H1 (cell line): Measurements from ENCODE around the gene RMND1. TPM values are rescaled to one million over a fixed set of nuclear protein-coding genes. Genes with fewer than 3 reads are reported as not detected.
"Not testable (repeated sequence)": the region's sequence is repeated elsewhere in the genome, so short reads cannot be mapped to it uniquely, and the experiment has no call there.

Source experiments
- CTCF ChIA-PET: fragments of 300-600 bp; sonication (Branson Sonifier 250); formaldehyde crosslinking; loops from one replicate; lab custom pipeline; 2021; ENCODE audit not compliant: partially characterized antibody; lab: Charles Lee
- POLR2A ChIA-PET: fragments of 300-600 bp; sonication (Branson Sonifier 250); formaldehyde crosslinking; loops from one replicate; lab custom pipeline; 2021; ENCODE audit warnings: inconsistent platforms; ENCODE audit not compliant: partially characterized antibody; lab: Charles Lee
- DNase-seq, 2 experiments: peaks; one replicate each; pipeline versions ENCODE4 v3.0.0 to v3.0.0-alpha.2; 2010 to 2022; ENCODE audit warnings: low spot score in 2 of 2, low read depth in 1 of 2, mixed read lengths in 1 of 2
- FAIRE-seq: peaks from 2 replicates; lab custom pipeline; 2011; peaks lifted over from hg19 to GRCh38; lab: Jason Lieb, UNC
- H2AFZ ChIP-seq: 2 replicates; pipeline ENCODE4 v1.8.1; 2012; ENCODE audit warnings: low read length, inconsistent platforms
- H2AK5ac ChIP-seq: 2 replicates; pipeline ENCODE4 v1.6.1; 2013; ENCODE audit warnings: low read depth, low read length
- H2BK120ac ChIP-seq: replicated peaks from 2 replicates; pipeline ENCODE3; 2013; ENCODE audit warnings: low read depth, low read length, inconsistent platforms
- H2BK12ac ChIP-seq: 2 replicates; pipeline ENCODE4 v1.6.1; 2013; ENCODE audit warnings: low read depth, low read length
- H2BK15ac ChIP-seq: 2 replicates; pipeline ENCODE4 v1.6.1; 2013; ENCODE audit warnings: low read length
- H2BK20ac ChIP-seq: 2 replicates; pipeline ENCODE4 v1.6.1; 2013; ENCODE audit warnings: low read length
- H2BK5ac ChIP-seq: 2 replicates; pipeline ENCODE4 v1.6.1; 2013; ENCODE audit warnings: low read depth, low read length
- H3K14ac ChIP-seq: 2 replicates; pipeline ENCODE4 v1.6.1; 2013; ENCODE audit warnings: inconsistent platforms; ENCODE audit not compliant: insufficient read length
- H3K18ac ChIP-seq: 2 replicates; pipeline ENCODE4 v1.6.1; 2013; ENCODE audit warnings: low read length; ENCODE audit errors: extremely low read depth
- H3K23ac ChIP-seq: 2 replicates; pipeline ENCODE4 v1.6.1; 2013; ENCODE audit warnings: inconsistent platforms; ENCODE audit not compliant: insufficient read length
- H3K23me2 ChIP-seq: 2 replicates; pipeline ENCODE4 v1.6.1; 2013; ENCODE audit warnings: low read depth, low read length
- H3K27ac ChIP-seq: 2 replicates; pipeline ENCODE4 v1.6.1; 2011; ENCODE audit warnings: low read depth, low read length, inconsistent platforms
- H3K27me3 ChIP-seq, 4 experiments: replicated peaks in 1 of 4; 1 replicate in 1 of 4; 2 replicates in 3 of 4; pipeline versions ENCODE4 v1.6.1 to v1.8.1; 2011 to 2013; ENCODE audit warnings: low read length in 3 of 4, mild to moderate bottlenecking in 3 of 4, inconsistent platforms in 2 of 4, mixed read lengths in 2 of 4, moderate library complexity in 1 of 4; ENCODE audit not compliant: control insufficient read depth in 3 of 4, insufficient read depth in 3 of 4; ENCODE audit errors: extremely low read depth in 1 of 4
- H3K36me3 ChIP-seq, 4 experiments: 2 replicates each; pipeline versions ENCODE4 v1.6.1 to v1.8.1; 2011 to 2013; ENCODE audit warnings: mild to moderate bottlenecking in 4 of 4, low read length in 3 of 4, moderate library complexity in 2 of 4, control low read depth in 1 of 4, inconsistent platforms in 1 of 4; ENCODE audit not compliant: insufficient read depth in 4 of 4, control insufficient read depth in 2 of 4
- H3K4ac ChIP-seq: replicated peaks from 2 replicates; pipeline ENCODE3; 2013; ENCODE audit warnings: low read length, low read depth, mixed read lengths, inconsistent platforms; ENCODE audit not compliant: insufficient read length
- H3K4me1 ChIP-seq, 4 experiments: replicated peaks in 1 of 4; 1 replicate in 1 of 4; 2 replicates in 3 of 4; pipeline versions ENCODE4 v1.6.1 to v1.8.1; 2011 to 2013; ENCODE audit warnings: low read length in 3 of 4, inconsistent platforms in 2 of 4, mixed read lengths in 1 of 4; ENCODE audit not compliant: insufficient read depth in 4 of 4, control insufficient read depth in 3 of 4
- H3K4me2 ChIP-seq, 2 experiments: 2 replicates each; pipeline versions ENCODE4 v1.6.1 to v1.8.1; 2011 to 2013; ENCODE audit warnings: low read depth in 2 of 2, low read length in 2 of 2, control low read depth in 1 of 2, inconsistent platforms in 1 of 2, mild to moderate bottlenecking in 1 of 2; ENCODE audit not compliant: insufficient read depth in 1 of 2
- H3K4me3 ChIP-seq, 4 experiments: fragments of 200-600, 300-600 bp in 1 of 4; sonication (generic), shearing (Covaris generic), sonication (Bioruptor Twin) in 1 of 4; 2 replicates each; pipeline versions ENCODE4 v1.5.1 to v1.8.1; 2011 to 2016; ENCODE audit warnings: low read length in 4 of 4, low read depth in 3 of 4, control low read depth in 2 of 4, inconsistent platforms in 2 of 4, mild to moderate bottlenecking in 2 of 4, mixed read lengths in 1 of 4, moderate library complexity in 1 of 4; ENCODE audit not compliant: insufficient read depth in 2 of 4; ENCODE audit errors: extremely low read depth in 1 of 4
- H3K56ac ChIP-seq: replicated peaks from 2 replicates; pipeline ENCODE3; 2013; ENCODE audit warnings: low read depth, mild to moderate bottlenecking, mixed read lengths, low read length, inconsistent platforms; ENCODE audit not compliant: insufficient read length
- H3K79me1 ChIP-seq: 2 replicates; pipeline ENCODE4 v1.6.1; 2013; ENCODE audit warnings: low read depth, low read length, control low read depth
- H3K79me2 ChIP-seq, 2 experiments: 2 replicates each; pipeline versions ENCODE4 v1.6.1 to v1.8.1; 2012 to 2013; ENCODE audit warnings: low read length in 2 of 2, mild to moderate bottlenecking in 2 of 2, inconsistent platforms in 1 of 2; ENCODE audit not compliant: insufficient read depth in 2 of 2, control insufficient read depth in 1 of 2
- H3K9ac ChIP-seq, 4 experiments: replicated peaks in 1 of 4; 1 replicate in 1 of 4; 2 replicates in 3 of 4; pipeline versions ENCODE4 v1.6.1 to v1.8.1; 2011 to 2013; ENCODE audit warnings: low read depth in 3 of 4, low read length in 3 of 4, control low read depth in 2 of 4, mild to moderate bottlenecking in 2 of 4, moderate library complexity in 2 of 4, inconsistent platforms in 1 of 4; ENCODE audit errors: extremely low read depth in 1 of 4
- H3K9me3 ChIP-seq, 2 experiments: 2 replicates each; pipeline versions ENCODE4 v1.6.1 to v1.8.1; 2012 to 2013; ENCODE audit warnings: mild to moderate bottlenecking in 2 of 2, moderate library complexity in 2 of 2, control low read depth in 1 of 2, inconsistent platforms in 1 of 2, low read depth in 1 of 2, low read length in 1 of 2, mixed read lengths in 1 of 2; ENCODE audit not compliant: insufficient read depth in 2 of 2
- H4K20me1 ChIP-seq, 2 experiments: replicated peaks in 1 of 2; 2 replicates each; pipeline versions ENCODE3 to v1.8.1; 2011 to 2013; ENCODE audit warnings: inconsistent platforms in 2 of 2, low read length in 2 of 2, mild to moderate bottlenecking in 1 of 2; ENCODE audit not compliant: insufficient read depth in 2 of 2, control insufficient read depth in 1 of 2
- H4K5ac ChIP-seq: 2 replicates; pipeline ENCODE4 v1.6.1; 2013; ENCODE audit warnings: low read length, low read depth, mixed read lengths, inconsistent platforms; ENCODE audit not compliant: insufficient read length
- H4K8ac ChIP-seq: 2 replicates; pipeline ENCODE4 v1.8.0; 2013; ENCODE audit warnings: mild to moderate bottlenecking, moderate library complexity, low read length, inconsistent platforms; ENCODE audit not compliant: insufficient read depth; ENCODE audit errors: extremely low read depth
- H4K91ac ChIP-seq: replicated peaks from 2 replicates; pipeline ENCODE3; 2013; ENCODE audit warnings: low read length, mixed read lengths, inconsistent platforms; ENCODE audit not compliant: insufficient read length
- WGBS, 2 experiments: shearing (Covaris generic) in 1 of 2; methylation state at CpG; one replicate each; pipeline versions ENCODE4 v1.1.6 to v1.1.7; 2013 to 2015; ENCODE audit warnings: low lambda C conversion rate in 2 of 2, mixed read lengths in 2 of 2, inconsistent platforms in 1 of 2, low coverage in 1 of 2, missing lambda C conversion rate in 1 of 2; ENCODE audit not compliant: insufficient replicate concordance in 2 of 2, insufficient coverage in 1 of 2, insufficient read length in 1 of 2; ENCODE audit errors: extremely low coverage in 1 of 2, missing lambda C conversion rate in 1 of 2; 5-methylcytosine and 5-hydroxymethylcytosine counted together
- polyA plus RNA-seq, 7 experiments: library from polyadenylated mRNA; depleted of rRNA in 3 of 7; stranded (reverse) in 5 of 7; unstranded in 2 of 7; fragments of >200 nt in 5 of 7; fragments of 200-250 nt in 2 of 7; gene quantifications; 1 replicate in 5 of 7; 2 replicates in 1 of 7; 4 replicates in 1 of 7; pipeline versions ENCODE4 v1.2.1 to v1.2.3, GENCODE V29; 2011 to 2013; ENCODE audit warnings: missing spikeins in 2 of 7, mixed read lengths in 2 of 7
- total RNA-seq: library from RNA; stranded (reverse); fragmentation: NEBNext Ultra II Directional; extraction: Animal tissue kit (Norgen Biotek cat#: 25700); gene quantifications from 2 replicates; pipeline ENCODE4 v1.2.1, GENCODE V29; 2021

The RMND1 gene
- total and polyA plus RNA-seq, 2 of the 8 experiments (the other 6 are each of a cell fraction or from before 2014, with no cell fraction given) = 7.3 to 21.9 TPM

DNA sequence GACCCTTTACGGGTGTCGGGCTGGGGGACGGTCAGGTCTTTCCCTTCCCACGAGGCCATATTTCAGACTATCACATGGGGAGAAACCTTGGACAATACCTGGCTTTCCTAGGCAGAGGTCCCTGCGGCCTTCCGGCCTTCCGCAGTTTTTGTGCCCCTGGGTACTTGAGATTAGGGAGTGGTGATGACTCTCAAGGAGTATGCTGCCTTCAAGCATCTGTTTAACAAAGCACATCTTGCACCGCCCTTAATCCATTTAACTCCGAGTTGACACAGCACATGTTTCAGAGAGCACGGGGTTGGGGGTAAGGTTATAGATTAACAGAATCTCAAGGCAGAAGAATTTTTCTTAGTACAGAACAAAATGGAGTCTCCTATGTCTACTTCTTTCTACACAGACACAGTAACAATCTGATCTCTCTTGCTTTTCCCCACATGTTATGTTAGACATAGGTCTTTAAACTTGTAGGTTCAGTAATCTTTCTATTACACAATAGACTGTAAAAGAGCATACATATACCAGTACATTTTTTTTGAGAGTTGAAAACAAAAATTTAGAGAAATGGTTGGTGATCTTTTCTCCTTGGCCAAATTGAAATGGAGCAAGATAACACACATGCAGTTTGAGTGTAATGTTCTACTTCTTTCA, 3.9 kb upstream of the RMND1 start:
- H3K4ac ChIP-seq, POLR2A ChIA-PET, H4K20me1 ChIP-seq: not testable (repeated sequence)

More for the DNA sequence above, 3.9 kb upstream of the RMND1 start:
- H2BK120ac ChIP-seq, H4K91ac ChIP-seq, H2BK20ac ChIP-seq, H4K5ac ChIP-seq, H3K18ac ChIP-seq, H3K27me3 ChIP-seq, H2BK5ac ChIP-seq, CTCF ChIA-PET, DNase-seq, H4K8ac ChIP-seq, H3K4me1 ChIP-seq, H3K4me2 ChIP-seq, H2BK15ac ChIP-seq, H3K14ac ChIP-seq, H2BK12ac ChIP-seq, H3K9me3 ChIP-seq, H3K56ac ChIP-seq, H3K23me2 ChIP-seq, H2AK5ac ChIP-seq, H3K23ac ChIP-seq, H3K79me1 ChIP-seq, H3K27ac ChIP-seq, FAIRE-seq, H3K4me3 ChIP-seq, H2AFZ ChIP-seq, H3K9ac ChIP-seq: not testable (repeated sequence)
- Histone ChIP-seq H3K79me2 (peaks cover 6 to 46% of the 10 kb centered on the region in 2 experiments), H3K36me3 (peaks cover 4 to 37% (median 17%) of the 10 kb centered on the region in 4 experiments; a peak in 7 of 8 replicates)
- WGBS, 2 experiments = 83% methylated on average over 7 of the region's 10 CpGs; no CpG with 5 or more reads in 1 of the 2 experiments
